ENCODE measurements around the gene JAML.
"Not testable (repeated sequence)": the region's sequence is repeated elsewhere in the genome, so short reads cannot be mapped to it uniquely, and the experiment has no call there.

Gene JAML

DNA sequence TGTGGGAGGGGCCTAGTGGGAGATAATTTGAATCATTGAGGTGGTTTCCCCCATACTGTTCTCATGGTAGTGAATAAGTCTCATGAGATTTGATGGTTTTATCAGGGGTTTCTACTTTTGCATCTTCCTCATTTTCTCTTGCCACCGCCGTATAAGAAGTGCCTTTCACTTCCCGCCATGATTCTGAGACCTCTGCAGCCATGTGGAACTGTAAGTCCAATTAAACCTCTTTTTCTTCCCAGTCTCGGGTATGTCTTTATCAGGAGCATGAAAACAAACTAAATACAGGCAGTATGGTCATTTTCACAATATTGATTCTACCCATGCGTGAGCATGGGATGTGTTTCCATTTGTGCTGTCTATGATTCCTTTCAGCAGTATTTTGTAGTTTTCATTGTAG, 32.0 kb downstream of the JAML start:
- DNase-seq: not testable (repeated sequence)

DNA sequence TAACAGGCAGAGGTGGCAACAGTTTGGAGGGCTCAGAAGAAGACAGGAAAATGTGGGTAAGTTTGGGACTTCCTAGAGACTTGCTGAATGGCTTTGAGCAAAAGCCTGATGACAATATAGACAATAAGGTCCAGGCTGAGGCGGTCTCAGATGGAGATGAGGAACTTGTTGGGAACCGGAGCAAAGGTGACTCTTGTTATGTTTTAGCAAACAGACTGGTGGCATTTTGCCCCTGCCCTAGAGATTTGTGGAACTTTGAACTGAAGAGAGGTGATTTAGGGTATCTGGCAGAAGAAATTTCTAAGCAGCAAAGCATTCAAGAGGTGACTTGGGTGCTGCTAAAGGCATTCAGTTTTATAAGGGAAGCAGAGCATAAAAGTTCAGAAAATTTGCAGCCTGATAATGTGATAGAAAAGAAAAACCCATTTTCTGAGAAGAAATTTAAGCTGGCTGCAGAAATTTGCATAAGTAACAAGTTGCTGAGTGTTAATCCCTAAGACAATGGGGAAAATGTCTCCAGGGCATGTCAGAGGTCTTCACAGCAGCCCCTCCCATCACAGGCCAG, 33.8 kb downstream of the JAML start:
- DNase-seq: not testable (repeated sequence)

DNA sequence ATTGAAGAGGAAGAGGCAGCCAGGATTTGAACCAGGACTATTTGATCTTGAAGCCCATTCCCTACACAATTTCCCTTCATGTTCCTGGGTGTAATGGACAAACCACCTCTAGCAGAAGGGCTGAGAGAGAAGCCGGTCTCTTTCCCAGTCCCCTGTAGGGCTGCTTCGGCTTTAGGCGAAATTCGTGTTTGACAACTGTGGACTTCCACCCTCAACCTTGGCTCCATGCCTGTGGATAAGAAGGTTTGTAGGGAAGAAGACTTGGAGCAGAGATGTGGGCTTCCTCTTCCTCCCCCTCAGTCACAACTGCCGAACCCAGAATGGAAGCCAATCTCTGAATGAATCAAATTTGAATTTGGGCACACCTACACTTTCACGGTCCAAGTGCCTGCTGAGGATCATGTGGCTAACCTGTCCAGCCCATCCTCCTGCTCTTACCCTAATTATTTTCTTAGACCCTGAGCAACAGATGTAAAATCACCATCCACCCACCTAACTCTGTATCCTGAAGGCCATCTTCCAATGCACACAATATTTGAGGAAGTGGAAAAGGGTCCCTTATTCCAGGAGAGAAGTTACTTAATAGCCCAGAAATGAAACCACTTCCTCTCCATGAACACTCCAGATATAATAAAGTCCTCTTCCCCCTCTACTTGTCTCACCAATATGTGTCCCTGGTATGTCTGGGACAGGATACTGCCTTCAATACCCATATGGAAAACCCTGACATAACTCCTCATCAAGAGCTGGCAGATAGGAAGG, 38.3 kb downstream of the JAML start:
- no peak for DNase-seq

DNA sequence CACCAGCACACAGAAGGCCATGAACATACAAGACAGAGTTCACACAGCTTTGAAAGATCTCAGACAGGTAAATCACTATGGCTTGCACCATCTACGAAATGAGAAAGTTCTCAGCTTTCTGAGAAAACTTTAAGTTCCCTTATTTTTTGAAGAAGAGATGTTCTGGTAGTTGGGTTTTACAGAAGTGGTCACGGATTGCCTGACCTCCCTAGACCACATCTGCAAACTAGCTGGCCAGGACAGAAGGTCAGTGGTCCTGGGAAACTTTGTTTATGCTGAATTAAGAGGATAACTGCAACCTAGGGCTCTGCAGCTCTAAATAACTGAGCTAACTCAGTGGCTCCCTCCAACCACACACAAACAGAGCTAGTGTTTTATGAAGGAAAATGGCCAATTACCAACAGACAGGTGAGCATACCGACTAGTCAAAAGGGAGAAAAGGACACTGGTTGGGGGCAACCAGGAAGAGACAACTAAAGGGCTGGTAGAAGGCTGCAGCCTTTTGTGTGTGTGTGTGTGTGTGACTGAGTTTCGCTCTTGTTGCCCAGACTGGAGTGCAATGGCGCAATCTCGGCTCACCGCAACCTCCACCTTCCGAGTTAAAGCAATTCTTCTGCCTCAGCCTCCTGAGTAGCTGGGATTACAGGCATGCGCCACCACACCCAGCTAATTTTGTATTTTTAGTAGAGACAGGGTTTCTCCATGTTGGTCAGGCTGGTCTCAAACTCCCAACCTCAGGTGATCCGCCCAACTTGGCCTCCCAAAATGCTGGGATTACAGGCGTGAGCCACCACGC, 39.8 kb downstream of the JAML start:
- DNase-seq: no peak

DNA sequence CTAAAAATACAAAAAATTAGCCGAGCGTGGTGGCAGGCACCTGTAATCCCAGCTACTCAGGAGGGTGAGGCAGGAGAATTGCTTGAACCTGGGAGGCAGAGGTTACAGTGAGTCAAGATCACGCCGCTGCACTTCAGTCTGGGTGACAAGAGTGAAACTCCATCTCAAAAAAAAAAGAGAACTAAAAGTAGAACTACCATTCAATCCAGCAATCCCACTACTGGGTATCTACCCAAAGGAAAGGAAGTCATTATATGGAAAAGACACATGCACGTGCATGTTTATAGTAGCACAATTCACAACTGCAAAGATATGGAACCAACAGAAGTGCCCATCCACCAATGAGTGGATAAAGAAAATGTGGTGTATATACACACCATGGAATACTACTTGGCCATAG, 41.1 kb downstream of the JAML start:
- not testable (repeated sequence) for DNase-seq

DNA sequence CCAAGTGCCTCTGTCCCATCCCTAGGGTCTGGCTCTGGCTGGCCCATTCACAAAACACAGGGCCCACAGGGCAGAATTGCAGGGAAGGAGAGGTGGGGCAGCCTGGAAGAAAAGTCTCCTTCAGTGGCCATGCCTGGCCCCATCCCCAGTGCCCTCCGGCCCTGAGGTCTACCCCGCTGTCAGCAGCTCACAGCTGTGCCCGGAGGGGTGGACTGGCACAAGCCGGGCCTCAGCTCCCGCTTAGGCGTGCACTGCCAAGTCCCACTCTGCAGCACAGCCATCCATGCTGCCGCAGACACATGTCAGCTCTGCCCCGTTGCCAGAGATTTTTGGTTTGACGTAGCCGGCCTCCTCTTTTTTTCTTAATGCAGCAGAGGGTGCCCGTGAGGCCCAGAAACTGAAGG, 44.5 kb downstream of the JAML start:
- peak in 1 of 2 experiments; percentile 23 for DNase-seq

DNA sequence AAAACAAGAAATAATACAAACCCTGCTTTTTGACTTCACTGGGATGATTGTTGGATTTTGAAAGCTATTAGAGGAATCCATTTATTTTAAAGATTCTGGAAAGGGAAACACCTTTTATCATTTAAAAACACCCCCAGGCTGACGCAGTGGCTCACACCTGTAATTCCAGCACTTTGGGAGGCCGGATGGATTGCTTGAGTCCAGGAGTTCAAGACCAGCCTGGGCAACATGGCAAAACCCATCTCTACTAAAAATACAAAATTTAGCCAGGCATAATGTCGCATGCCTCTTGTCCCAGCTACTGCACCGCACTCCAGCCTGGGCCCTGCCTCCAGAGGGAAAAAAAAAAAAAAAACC, 48.1 kb downstream of the JAML start:
- no peak for DNase-seq

GRCh38 chr11:118175993-118176777, 48.6 kb downstream of the JAML start, which contains the start of gene SCN2B:
Gene SCN2B, minus strand, starts transcription at chr11:118176639. Its CDS starts 208 bp downstream, at chr11:118176431.
- no peak for DNase-seq

DNA sequence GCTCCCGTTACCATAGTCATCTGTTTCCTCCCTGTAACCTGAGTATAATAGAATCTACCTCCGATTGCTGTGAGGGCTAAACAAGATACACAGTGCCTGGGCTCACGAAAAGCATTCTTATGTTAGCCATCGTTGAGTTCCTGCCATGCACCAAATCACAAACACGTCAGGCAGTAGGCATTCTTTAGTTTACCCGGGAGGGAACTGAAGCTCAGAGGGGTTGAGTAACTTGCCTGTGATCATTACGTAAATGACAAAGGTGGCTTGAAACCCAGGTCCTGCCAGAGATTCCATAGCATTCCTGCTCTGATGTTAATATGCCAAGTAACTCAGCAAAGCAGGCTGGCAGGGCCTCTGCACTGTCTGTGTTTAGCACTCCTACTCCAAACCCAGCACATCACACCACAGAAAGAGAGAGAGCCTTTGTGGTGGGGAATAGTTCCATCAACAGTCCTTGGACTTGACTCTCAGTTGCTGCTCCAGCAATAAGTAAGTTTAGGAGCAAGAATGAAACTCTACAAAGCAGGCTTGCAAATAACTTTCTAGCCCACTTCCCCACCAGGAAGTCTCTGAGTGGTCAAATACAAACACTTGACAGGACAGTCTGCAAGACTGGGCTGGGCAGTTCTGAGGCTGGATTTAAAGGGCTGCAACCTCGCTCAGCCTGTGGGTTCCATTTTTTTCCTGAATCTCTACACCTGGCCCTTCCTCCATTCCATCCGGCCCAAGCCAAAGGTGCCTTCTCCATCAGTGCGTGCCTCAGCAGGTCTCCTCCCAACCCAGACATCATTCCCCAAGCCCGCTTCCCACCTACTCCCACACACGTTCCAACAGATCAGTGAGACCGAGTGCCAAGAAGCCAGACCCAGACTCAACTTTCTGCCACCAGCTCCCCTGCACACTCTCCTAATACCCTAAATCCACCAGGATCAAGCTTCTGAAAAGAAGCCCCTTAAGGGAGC, 49.5 kb downstream of the JAML start:
- DNase-seq: no peak

- DNase-seq: no peak
Observed at GRCh38 chr11:118174006-118174567, 50.7 kb downstream of the JAML start.

- DNase-seq: no peak
Observed at GRCh38 chr11:118172356-118172755, 52.5 kb downstream of the JAML start.

DNA sequence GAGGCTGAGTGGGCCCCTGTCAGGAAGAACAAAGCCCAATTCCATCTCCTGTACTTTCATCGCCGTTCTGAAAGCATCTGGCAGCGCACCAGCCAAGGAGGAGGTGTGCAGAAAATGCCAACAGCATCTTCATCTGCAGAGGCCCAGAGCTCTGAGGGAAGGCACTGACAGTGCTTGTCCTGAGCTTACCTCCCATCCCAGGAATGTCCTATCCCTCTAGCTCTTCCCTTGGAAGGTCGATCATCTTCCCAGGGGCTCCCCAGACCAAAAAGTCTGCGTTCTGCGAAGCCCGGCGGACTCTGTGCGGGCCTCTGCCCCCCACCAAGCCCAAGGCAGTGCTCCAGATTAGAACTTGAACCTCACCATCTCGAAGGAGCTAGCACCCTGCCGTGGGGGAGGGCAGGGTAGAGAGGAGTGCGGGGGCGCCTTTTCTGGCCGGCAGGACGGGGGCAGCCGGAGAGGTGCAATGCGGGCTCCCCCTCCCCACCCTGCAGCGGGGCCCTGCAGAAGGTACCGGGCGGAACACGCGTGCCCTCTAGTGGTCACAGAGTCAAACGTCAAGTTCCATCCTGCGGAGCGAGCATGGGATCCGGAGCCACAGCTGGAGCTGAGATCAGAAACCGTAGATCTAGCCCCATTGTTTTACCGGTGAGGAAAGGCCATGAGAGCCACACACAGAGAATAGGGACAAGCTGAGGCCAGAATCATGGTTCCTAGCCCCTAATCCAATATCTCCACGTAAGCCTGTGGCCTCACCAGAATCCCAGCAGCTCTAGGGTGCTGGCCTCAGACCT, 53.3 kb downstream of the JAML start:
- peak; percentile 34 to 64 for DNase-seq

GRCh38 chr11:118170882-118171268, 53.9 kb downstream of the JAML start:
- DNase-seq: no peak

DNA sequence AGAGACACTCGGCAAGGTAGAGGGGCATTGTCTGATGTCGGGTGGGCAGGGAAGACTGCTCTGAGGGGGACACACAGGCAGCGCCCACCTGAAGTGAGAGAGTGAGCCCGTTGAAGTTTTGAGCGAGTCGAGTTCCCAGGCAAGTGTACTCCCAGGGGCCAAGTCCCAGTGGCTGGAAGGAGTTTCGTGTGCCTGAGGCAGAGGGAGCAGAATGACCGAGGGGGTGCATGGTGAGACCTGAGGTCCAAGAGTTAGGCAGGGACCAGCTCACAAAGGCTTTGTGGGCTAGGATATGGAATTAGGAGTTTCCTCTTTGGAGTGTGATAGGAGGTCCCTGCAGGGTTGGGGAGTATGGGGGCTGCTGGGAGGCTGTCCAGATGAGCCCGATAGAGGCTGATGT, 54.6 kb downstream of the JAML start:
- no peak for DNase-seq

GRCh38 chr11:118169300-118170140, 55.3 kb downstream of the JAML start:
- DNase-seq: no peak

DNA sequence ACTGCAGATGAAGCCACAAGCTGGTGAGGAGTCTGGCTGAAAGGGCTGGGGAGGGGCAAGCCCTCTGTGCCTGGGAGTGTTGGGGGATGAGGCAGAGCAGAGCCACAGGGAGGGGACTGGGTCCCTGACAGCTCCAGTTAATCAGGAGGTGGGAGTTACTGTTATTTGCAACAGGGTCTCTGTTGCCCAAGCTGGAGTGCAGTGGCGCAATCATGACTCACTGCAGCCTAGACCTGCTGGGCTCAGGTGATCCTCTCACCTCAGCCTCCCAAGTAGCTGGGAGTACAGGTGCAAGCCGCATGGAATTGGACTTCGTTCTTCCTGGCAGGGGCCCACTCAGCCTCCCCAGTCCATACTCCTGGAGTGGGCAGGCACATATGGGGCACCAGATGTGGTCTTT, 56.1 kb downstream of the JAML start:
- DNase-seq: no peak

DNA sequence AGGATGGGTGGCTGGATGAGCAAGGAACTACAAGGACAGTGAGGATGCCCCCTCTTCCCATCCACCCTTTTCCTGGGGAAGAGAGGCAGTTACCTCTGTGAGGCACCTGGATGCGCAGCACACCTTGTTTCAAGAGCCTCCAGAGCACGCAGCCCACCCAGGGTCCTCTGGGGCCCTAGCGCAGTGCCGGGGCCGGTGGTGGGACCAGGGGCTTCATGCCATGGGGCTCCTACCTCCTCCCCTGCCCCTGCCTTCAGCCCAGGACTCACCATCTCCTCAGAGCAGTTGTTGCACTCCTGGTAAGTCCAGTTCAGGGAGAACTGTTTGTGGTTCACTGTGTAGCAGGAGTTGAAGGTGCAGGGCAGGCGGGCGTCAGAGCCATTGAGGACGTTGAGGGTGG, 56.5 kb downstream of the JAML start:
- no peak for DNase-seq

GRCh38 chr11:118167906-118168305, 56.9 kb downstream of the JAML start:
- no peak for DNase-seq

DNA sequence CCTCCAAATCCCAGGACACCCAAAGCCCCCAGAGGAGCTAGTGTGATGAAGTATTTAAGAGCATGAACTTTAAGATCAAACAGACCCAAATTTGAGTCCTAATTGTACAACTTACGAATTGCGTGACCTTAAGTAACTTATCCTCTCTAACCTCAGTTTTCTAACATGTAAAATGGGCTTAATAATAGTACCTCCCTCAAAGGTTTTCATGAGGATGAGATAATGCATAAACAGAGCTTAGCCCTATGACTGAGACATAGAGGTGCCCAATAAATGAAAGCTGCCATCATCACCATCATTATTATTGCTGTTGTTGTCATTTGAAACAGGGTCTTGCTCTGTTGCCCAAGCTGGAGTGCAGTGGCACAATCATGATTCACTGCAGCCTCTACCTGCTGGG, 57.6 kb downstream of the JAML start:
- no peak for DNase-seq

DNA sequence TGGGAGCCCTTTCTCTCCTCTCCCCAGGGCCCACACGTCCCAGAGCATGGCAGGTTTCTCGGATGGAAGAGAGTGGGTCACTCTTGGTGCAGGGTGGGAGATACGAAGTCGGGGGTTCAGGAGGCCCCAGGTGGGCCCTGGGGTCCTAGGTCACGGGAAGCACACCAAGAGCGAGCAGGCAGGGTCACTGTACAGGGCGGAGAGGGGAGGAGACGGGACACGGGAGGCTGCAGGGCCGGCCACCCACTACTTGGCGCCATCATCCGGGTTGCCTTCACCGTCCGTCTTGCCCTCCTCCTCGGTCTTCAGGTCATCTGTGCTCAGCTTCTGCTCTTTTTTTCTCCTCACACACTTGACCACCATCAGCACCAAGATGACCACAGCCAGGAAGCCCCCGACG, 58.2 kb downstream of the JAML start:
- no peak for DNase-seq
